Neural cell (in vitro differentiated cells): ENCODE measurements around the gene B3GALT5. TPM values are rescaled to one million over a fixed set of nuclear protein-coding genes. Genes with fewer than 3 reads are reported as not detected.

ENCODE experiments used
- H2AFZ ChIP-seq: fragments of 200-600, 300-800 bp; sonication (generic), shearing (Covaris generic); 2 replicates; pipeline ENCODE4 v1.6.0; 2014; ENCODE audit warnings: low read depth, mild to moderate bottlenecking, antibody characterized with exemption, low read length, moderate library complexity
- H3F3A ChIP-seq: fragments of 200-600 bp; shearing (Covaris generic); 2 replicates; pipeline ENCODE4 v1.6.1; 2016; ENCODE audit warnings: mild to moderate bottlenecking, moderate library complexity, mixed read lengths, antibody characterized with exemption, low read length; ENCODE audit not compliant: insufficient read depth, poor library complexity, severe bottlenecking
- H3K27ac ChIP-seq: fragments of 200-600, 300-800 bp; sonication (generic), shearing (Covaris generic); 2 replicates; pipeline ENCODE4 v1.5.1; 2014; ENCODE audit warnings: mild to moderate bottlenecking, low read length, moderate library complexity
- H3K27me3 ChIP-seq: fragments of 300-800, 200-600 bp; sonication (generic), shearing (Covaris generic); 2 replicates; pipeline ENCODE4 v1.6.0; 2014; ENCODE audit warnings: mild to moderate bottlenecking, low read depth, low read length, moderate library complexity; ENCODE audit not compliant: insufficient read depth
- H3K36me3 ChIP-seq: fragments of 300-800, 200-600 bp; sonication (generic), shearing (Covaris generic); 2 replicates; pipeline ENCODE4 v1.5.1; 2014; ENCODE audit warnings: mild to moderate bottlenecking, antibody characterized with exemption, low read length, moderate library complexity; ENCODE audit not compliant: insufficient read depth
- H3K4me2 ChIP-seq: fragments of 300-800, 200-600 bp; sonication (generic), shearing (Covaris generic); 2 replicates; pipeline ENCODE4 v1.6.0; 2014; ENCODE audit warnings: mild to moderate bottlenecking, low read length
- H3K4me3 ChIP-seq: fragments of 300-800, 200-600 bp; sonication (generic), shearing (Covaris generic); 2 replicates; pipeline ENCODE4 v1.5.1; 2014; ENCODE audit warnings: mild to moderate bottlenecking, low read length, moderate library complexity
- H3K79me2 ChIP-seq: fragments of 200-600 bp; shearing (Covaris generic); replicated peaks from 2 replicates; pipeline ENCODE4 v1.6.0; 2014; ENCODE audit warnings: mild to moderate bottlenecking, low read length, moderate library complexity; ENCODE audit not compliant: insufficient read depth
- H3K9ac ChIP-seq: fragments of 300-800, 200-600 bp; sonication (generic), shearing (Covaris generic); 2 replicates; pipeline ENCODE4 v1.6.1; 2016; ENCODE audit warnings: mild to moderate bottlenecking, low read length, mixed read lengths
- H3K9me2 ChIP-seq: fragments of 200-600 bp; shearing (Covaris generic); 2 replicates; pipeline ENCODE4 v1.6.1; 2016; ENCODE audit warnings: mild to moderate bottlenecking, low read length, mixed read lengths; ENCODE audit not compliant: insufficient read depth
- H3K9me3 ChIP-seq: fragments of 200-600, 300-800 bp; sonication (generic), shearing (Covaris generic); 2 replicates; pipeline ENCODE4 v1.6.1; 2016; ENCODE audit warnings: mild to moderate bottlenecking, mixed run types, low read length, moderate library complexity, mixed read lengths
- H4K20me1 ChIP-seq: fragments of 200-600 bp; shearing (Covaris generic); 2 replicates; pipeline ENCODE4 v1.6.1; 2016; ENCODE audit warnings: mild to moderate bottlenecking, mixed run types; ENCODE audit not compliant: insufficient read depth
- EP300 ChIP-seq: fragments of 450-650 bp; conservative IDR thresholded peaks from 2 replicates; pipeline ENCODE4 v1.6.1; 2014; ENCODE audit warnings: antibody characterized with exemption, mild to moderate bottlenecking, moderate library complexity; ENCODE audit not compliant: poor library complexity, severe bottlenecking
- EZH2 ChIP-seq: fragments of 200-600, 300-800 bp; shearing (Covaris generic), sonication (generic); IDR thresholded peaks from 2 replicates; pipeline ENCODE4 v1.6.1; 2014; ENCODE audit warnings: antibody characterized with exemption, low read length, borderline replicate concordance, mild to moderate bottlenecking; ENCODE audit not compliant: insufficient read depth, poor library complexity, severe bottlenecking
- MXI1 ChIP-seq: fragments of 450-650 bp; conservative IDR thresholded peaks from 2 replicates; pipeline ENCODE4 v1.6.1; 2014; ENCODE audit warnings: antibody characterized with exemption, mild to moderate bottlenecking; ENCODE audit not compliant: poor library complexity, severe bottlenecking
- POLR2AphosphoS5 ChIP-seq: IDR thresholded peaks from 2 replicates; pipeline ENCODE4 v1.6.1; 2012
- RAD21 ChIP-seq: fragments of 450-650 bp; conservative IDR thresholded peaks from 2 replicates; pipeline ENCODE4 v1.6.1; 2014; ENCODE audit warnings: antibody characterized with exemption, mild to moderate bottlenecking, moderate library complexity
- REST ChIP-seq: IDR thresholded peaks from 2 replicates; pipeline ENCODE4 v1.6.1; 2012; ENCODE audit warnings: borderline replicate concordance
- SMC3 ChIP-seq: fragments of 450-650 bp; conservative IDR thresholded peaks from 2 replicates; pipeline ENCODE4 v1.6.1; 2014; ENCODE audit warnings: antibody characterized with exemption, mild to moderate bottlenecking, moderate library complexity; ENCODE audit not compliant: poor library complexity
- TAF1 ChIP-seq: IDR thresholded peaks from 2 replicates; pipeline ENCODE4 v1.6.1; 2012; ENCODE audit warnings: low read depth
- polyA plus RNA-seq: library from polyadenylated mRNA; depleted of rRNA; stranded (reverse); fragments of >200 nt; gene quantifications from 2 replicates; pipeline ENCODE4 v1.2.3, GENCODE V29; 2014
- TF ChIP-seq, protein P1 (sequence below): fragments of 450-650 bp; IDR thresholded peaks from 2 replicates; pipeline ENCODE4 v1.5.1; 2014; ENCODE audit warnings: antibody characterized with exemption, mild to moderate bottlenecking, moderate library complexity; ENCODE audit not compliant: poor library complexity, severe bottlenecking

The B3GALT5 gene
- polyA plus RNA-seq, 1 donor from 2014 or later: 0.50 TPM

DNA sequence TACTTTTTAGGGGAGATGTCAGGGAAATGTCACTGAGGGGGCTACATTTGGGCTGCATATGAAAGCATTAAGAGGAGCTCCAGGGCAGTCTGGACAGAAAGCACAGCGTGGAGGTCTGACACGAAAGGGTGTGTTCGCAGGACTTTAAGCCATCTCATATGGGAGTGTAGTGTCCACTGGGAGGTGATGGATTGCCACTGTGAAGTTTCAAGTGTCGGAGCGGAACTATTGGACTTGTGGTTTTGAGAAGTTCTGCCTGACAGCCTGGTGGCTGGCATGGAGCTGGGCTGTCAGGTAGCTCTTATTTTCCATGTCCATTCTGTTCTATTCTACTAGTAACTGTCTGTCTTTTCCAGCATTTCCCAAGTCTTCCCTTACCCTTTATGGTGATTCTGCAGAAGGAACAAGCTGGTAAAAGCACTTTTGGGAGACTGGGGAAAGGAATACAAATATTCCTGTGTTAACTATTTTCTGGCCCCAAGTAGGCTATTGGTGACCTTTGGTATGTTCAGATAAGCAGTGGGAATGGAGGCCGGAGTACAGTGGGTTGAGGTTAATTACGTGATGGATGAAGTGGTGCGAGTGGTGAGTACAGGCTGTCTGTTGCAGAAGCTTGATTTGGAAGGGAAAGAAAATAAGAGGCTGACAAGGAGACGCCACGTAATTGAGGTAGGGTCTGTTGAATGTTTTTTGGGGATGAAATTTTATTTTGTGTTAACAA lies 19.3 kb downstream of the B3GALT5 start:
- Histone ChIP-seq H3K9me2 (no peaks in the 10 kb centered on the region), H2AFZ (no peak overlapping the region), H3K9me3 (no peaks in the 10 kb centered on the region), H3K79me2 (no peaks in the 10 kb centered on the region), H3K4me2 (no peak overlapping the region), H3K36me3 (no peaks in the 10 kb centered on the region), H3K4me3 (no peak overlapping the region), H3K27ac (no peak overlapping the region), H3F3A (no peaks in the 10 kb centered on the region), H4K20me1 (no peaks in the 10 kb centered on the region), H3K9ac (no peak overlapping the region), H3K27me3 (no peaks in the 10 kb centered on the region)
- TF ChIP-seq SMC3 (no peak), EZH2 (no peak), MXI1 (no peak), POLR2AphosphoS5 (no peak)

- Histone ChIP-seq H3K9ac (no peak overlapping the region), H2AFZ (no peak overlapping the region)
- TF ChIP-seq REST: no peak
- no peak for TF ChIP-seq POLR2AphosphoS5
- TF ChIP-seq SMC3: no peak
- TF ChIP-seq TAF1: no peak
- no peak for TF ChIP-seq EZH2
- TF ChIP-seq, protein P1, sequence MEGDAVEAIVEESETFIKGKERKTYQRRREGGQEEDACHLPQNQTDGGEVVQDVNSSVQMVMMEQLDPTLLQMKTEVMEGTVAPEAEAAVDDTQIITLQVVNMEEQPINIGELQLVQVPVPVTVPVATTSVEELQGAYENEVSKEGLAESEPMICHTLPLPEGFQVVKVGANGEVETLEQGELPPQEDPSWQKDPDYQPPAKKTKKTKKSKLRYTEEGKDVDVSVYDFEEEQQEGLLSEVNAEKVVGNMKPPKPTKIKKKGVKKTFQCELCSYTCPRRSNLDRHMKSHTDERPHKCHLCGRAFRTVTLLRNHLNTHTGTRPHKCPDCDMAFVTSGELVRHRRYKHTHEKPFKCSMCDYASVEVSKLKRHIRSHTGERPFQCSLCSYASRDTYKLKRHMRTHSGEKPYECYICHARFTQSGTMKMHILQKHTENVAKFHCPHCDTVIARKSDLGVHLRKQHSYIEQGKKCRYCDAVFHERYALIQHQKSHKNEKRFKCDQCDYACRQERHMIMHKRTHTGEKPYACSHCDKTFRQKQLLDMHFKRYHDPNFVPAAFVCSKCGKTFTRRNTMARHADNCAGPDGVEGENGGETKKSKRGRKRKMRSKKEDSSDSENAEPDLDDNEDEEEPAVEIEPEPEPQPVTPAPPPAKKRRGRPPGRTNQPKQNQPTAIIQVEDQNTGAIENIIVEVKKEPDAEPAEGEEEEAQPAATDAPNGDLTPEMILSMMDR: no peak
- no peak for TF ChIP-seq RAD21
- no peak for TF ChIP-seq EP300
- no peak for TF ChIP-seq MXI1
These were observed 20.2 kb downstream of the B3GALT5 start for GRCh38 chr21:39632796-39633442.

More at GRCh38 chr21:39632796-39633442, 20.2 kb downstream of the B3GALT5 start:
- H3F3A ChIP-seq: no peaks in the 10 kb centered on the region
- H3K9me2 ChIP-seq: no peaks in the 10 kb centered on the region
- H3K27ac ChIP-seq: no peak overlapping the region
- H3K9me3 ChIP-seq: no peaks in the 10 kb centered on the region
- no peak overlapping the region for H3K4me3 ChIP-seq
- H3K36me3 ChIP-seq: no peaks in the 10 kb centered on the region
- H3K27me3 ChIP-seq: no peaks in the 10 kb centered on the region
- H3K79me2 ChIP-seq: no peaks in the 10 kb centered on the region
- H3K4me2 ChIP-seq: no peak overlapping the region
- H4K20me1 ChIP-seq: no peaks in the 10 kb centered on the region
